Fibroblast of pulmonary artery (primary cell): ENCODE results near the gene FLRT1.

Experiments
- DNase-seq: peaks from one replicate; pipeline ENCODE4 v3.0.0-alpha.2; 2010; ENCODE audit warnings: low read depth
- H3K4me3 ChIP-seq: replicated peaks from 2 replicates; pipeline ENCODE4 v1.5.1; 2011; ENCODE audit warnings: low read depth, mild to moderate bottlenecking, control low read depth, low read length, moderate library complexity
- TF ChIP-seq, protein P1 (sequence below): IDR thresholded peaks from 2 replicates; pipeline ENCODE4 v1.5.1; 2011; ENCODE audit warnings: mild to moderate bottlenecking, control low read depth, low read length, inconsistent platforms; ENCODE audit errors: missing control alignments

Gene FLRT1

DNA sequence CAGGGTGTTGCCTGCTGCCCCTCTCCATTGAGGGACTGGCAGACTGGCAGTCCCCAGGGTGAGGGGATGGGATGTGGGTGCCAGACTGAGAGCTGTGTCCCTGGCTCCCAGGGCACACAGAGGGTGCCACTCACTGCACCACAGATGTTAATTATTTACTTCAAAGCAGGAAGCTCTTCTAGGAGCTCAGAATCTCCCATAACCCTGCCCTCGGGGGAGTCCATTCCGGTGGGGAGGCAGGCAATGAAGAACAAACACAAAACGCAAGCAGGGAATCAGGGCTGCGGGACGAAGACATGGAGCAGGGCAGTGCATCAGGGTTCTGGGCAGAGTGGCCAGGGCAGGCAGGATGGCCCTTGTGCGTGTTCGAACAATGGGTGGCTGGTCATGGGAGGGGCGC is 24.4 kb upstream of the FLRT1 start:
- TF ChIP-seq, protein P1, sequence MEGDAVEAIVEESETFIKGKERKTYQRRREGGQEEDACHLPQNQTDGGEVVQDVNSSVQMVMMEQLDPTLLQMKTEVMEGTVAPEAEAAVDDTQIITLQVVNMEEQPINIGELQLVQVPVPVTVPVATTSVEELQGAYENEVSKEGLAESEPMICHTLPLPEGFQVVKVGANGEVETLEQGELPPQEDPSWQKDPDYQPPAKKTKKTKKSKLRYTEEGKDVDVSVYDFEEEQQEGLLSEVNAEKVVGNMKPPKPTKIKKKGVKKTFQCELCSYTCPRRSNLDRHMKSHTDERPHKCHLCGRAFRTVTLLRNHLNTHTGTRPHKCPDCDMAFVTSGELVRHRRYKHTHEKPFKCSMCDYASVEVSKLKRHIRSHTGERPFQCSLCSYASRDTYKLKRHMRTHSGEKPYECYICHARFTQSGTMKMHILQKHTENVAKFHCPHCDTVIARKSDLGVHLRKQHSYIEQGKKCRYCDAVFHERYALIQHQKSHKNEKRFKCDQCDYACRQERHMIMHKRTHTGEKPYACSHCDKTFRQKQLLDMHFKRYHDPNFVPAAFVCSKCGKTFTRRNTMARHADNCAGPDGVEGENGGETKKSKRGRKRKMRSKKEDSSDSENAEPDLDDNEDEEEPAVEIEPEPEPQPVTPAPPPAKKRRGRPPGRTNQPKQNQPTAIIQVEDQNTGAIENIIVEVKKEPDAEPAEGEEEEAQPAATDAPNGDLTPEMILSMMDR = no peak
- no peak for DNase-seq
- no peak overlapping the region for H3K4me3 ChIP-seq

DNA sequence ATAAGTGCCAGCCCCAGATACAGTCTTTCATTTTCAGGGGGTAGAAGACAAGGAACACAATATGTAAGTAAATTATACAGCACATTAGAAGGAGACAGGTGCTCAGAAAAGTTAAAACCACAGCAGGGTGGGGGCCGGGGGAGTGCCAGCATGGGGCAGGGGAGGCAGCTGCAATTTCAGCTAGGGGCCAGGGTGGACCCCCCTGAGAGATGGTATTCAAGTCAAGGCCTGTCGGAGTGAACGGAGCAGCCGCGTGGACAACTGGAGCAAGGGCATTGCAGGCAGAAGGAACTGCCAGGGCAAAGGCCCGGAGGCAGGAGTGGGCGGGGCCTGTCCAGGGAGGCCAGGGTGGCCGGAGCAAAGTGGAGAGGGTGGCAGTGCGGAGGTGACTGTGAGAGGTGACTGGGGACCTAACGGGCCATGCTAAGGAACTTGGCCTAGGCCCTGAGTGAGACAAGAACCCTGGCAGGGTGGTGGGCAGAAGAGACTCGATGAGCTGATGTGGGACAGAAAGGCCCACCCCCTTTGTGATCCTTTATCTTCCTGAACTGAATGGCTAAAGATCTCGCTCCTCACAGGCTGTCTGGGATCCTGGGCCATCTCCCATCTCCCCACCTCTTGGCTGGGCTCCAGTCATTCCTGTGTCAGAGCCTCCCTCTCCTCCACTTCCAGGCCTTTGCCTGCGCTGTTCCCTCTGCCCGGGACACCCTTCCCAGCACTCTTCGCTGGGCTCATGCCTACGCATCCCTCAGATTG is 22.4 kb upstream of the FLRT1 start:
- DNase-seq = no peak
- H3K4me3 ChIP-seq = no peak overlapping the region
- TF ChIP-seq, protein P1 = no peak

DNA sequence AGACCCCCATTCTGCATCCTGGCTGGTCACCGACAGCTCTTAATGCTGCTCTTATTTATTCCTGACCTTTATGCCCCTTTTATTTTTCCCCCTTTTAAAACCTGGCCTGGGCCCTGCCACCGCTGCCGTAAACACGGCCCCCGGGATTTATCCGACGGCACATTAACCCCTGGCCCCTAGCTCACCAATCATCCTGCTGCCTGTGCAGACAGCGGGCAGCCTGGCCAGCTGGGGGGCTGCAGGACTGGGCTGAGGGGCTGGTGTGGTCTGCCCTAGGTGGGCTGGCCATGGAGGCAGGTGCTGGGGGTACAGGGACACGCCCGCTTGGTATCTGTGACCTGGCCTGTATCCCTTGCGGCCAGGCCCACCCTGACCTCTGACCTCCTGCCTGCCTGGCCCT is 21.4 kb upstream of the FLRT1 start:
- DNase-seq = no peak
- no peak overlapping the region for H3K4me3 ChIP-seq
- TF ChIP-seq, protein P1 = no peak

DNA sequence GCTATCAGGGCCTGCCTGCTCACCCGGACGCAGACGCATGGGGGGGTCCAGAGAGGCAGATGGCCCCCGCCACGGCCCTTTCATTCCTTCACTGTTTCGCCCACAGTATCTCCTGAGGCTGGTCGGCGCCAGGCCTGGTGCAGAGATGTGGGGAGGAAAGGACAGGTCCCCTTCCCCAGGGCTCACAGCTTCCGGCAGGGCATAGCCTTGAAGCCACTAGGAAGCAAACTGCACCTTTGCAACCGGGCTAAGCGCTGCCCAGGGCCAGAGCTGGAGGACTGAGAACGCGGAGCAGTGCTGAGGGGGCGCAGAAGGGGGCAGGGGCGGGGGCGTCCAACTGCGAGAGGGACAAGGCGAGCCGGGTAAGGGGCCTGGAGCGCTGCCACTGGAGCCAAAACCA is 20.2 kb upstream of the FLRT1 start:
- H3K4me3 ChIP-seq = no peak overlapping the region
- no peak for DNase-seq
- TF ChIP-seq, protein P1 = no peak

DNA sequence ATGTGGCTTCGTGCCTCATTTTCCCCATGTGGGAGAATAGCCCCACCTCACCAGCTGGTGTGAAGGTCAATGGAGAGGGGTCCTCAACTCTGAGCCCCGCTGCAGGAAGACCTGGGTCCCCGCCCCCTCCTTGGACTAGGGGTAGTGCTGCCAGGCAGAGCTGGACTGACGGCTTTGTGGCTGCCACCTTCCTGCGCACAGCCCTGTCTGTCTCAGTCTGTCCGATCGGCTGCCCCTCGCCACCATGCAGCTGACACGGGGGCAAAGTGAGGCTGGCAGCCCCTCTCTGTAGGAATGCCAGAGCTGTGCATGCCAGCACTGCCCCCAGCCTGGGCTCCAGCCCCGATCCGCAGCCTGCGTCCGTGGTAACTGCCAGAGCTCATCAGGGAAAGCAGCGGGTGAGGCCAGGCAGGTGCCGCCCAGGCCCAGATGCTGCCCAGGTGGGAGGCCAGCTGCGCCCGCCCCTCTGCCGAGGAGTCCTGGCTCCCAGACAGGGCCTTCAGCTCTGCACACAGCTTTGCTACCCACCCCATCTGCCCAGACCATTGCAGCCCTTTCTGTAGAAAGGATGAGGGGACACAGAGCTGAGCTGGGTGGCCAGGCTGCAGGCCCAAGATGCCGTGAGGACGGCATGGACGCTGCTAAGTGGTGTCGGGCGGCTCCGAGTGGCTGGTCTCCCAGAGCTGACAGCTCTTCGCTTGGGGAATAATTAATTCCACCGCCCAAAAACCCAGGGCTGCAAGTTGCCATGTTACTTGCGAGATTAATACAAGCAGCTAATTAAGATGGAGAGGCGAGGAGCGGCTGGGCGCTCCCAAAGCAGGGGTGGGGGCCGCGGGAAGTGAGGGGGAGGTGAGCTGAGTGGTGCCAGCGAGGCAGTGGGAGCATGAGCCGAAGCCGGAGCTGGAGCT is 19.5 kb upstream of the FLRT1 start:
- TF ChIP-seq, protein P1 = no peak
- no peak overlapping the region for H3K4me3 ChIP-seq
- DNase-seq = no peak

DNA sequence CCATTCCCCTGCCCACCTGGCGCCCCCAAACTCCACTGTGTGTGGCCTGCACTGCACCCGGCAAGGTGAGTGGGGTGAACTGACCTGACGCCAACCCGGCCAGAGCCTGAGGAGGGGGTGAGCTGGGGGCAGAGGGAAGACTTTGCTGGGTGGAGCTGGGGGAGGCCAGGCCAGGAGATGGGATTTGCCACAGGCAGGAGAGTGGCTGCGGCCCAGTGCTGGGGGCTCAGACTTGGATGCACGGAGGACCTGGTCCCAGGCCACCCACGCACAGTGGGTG is 17.8 kb upstream of the FLRT1 start:
- no peak overlapping the region for H3K4me3 ChIP-seq
- DNase-seq = no peak
- TF ChIP-seq, protein P1 = no peak
